Measurements from ENCODE around the gene WWOX.

WWOX gene

DNA sequence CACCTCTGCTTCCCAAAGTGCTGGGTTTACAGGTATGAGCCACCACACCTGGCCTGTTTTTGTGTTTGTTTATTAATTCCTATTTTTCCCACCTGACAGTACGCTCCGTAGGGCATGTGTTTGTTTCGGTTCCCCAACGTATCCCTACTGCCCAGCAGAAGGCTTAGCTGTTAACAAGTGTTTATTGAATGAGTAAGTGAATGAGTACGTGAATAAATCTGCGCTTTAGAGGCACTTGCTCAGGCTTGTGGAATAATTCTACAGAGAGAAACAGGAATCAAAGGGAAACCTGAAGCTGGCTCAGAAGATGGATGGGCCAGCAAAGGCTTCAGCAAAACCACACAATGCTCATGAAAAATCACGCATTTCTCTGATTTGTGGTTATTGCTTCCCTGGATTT is 853.2 kb downstream of the WWOX start:
- H3K36me3 ChIP-seq (ENCODE audit: control insufficient read depth, insufficient read depth, low read length) = no peaks in the 10 kb centered on the region
- TF ChIP-seq, protein P1, sequence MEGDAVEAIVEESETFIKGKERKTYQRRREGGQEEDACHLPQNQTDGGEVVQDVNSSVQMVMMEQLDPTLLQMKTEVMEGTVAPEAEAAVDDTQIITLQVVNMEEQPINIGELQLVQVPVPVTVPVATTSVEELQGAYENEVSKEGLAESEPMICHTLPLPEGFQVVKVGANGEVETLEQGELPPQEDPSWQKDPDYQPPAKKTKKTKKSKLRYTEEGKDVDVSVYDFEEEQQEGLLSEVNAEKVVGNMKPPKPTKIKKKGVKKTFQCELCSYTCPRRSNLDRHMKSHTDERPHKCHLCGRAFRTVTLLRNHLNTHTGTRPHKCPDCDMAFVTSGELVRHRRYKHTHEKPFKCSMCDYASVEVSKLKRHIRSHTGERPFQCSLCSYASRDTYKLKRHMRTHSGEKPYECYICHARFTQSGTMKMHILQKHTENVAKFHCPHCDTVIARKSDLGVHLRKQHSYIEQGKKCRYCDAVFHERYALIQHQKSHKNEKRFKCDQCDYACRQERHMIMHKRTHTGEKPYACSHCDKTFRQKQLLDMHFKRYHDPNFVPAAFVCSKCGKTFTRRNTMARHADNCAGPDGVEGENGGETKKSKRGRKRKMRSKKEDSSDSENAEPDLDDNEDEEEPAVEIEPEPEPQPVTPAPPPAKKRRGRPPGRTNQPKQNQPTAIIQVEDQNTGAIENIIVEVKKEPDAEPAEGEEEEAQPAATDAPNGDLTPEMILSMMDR (IDR thresholded peaks at IDR 0.05; ENCODE audit: insufficient read depth, low read length, poor library complexity, severe bottlenecking) = no peak
- no peak overlapping the region for H3K4me3 ChIP-seq (replicated peaks; ENCODE audit: low read depth, low read length)
- DNase-seq (ENCODE audit: extremely low read depth, insufficient read length) = no peak
- no peaks in the 10 kb centered on the region; the same call in 1 of the 2 replicates for H3K27me3 ChIP-seq (replicated peaks; ENCODE audit: control insufficient read depth, insufficient read depth, low read length)

DNA sequence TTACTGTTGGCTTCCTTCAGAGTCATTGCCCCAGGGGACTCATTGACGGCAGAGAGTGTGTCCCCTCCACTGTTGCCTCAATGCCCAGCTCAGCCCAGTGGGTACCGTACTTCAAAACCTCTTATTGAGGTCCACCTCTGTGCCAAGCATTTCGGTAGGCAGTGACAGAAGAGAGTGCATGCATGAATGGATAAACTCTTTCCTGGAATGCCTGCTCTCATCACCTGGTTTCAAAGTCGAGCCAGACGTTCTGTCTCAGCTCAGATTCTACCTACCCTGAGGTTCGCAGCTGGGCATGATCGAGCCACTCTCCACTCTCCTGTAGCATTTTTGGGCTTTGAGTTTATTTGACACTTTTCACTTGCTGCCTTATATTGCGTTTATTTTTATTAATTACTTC is 854.1 kb downstream of the WWOX start:
- no peak for DNase-seq (ENCODE audit: extremely low read depth, insufficient read length)
- H3K4me3 ChIP-seq (replicated peaks; ENCODE audit: low read depth, low read length) = no peak overlapping the region
- TF ChIP-seq, protein P1 (IDR thresholded peaks at IDR 0.05; ENCODE audit: insufficient read depth, low read length, poor library complexity, severe bottlenecking) = no peak
- H3K36me3 ChIP-seq (ENCODE audit: control insufficient read depth, insufficient read depth, low read length) = no peaks in the 10 kb centered on the region
- H3K27me3 ChIP-seq (replicated peaks; ENCODE audit: control insufficient read depth, insufficient read depth, low read length) = no peaks in the 10 kb centered on the region; the same call in 1 of the 2 replicates

DNA sequence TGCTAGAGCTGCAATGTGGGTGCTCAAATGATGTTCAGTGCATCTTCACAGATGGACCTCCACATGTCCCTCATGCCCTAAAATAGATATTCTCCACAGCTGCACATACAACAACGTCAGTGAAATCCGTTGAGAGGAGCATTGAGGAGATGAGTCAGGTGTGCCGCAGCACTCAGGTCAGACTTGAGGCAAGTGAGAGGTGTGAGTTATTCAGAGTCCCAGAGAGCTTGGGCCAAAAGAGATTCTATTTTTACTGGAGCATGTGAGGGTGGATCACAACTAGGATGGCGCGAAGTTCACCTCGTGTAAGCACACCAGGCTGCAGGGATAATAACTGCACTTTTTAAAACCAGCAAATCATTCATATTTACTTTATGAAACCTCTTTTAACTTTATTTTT is 855.8 kb downstream of the WWOX start:
- H3K4me3 ChIP-seq (replicated peaks; ENCODE audit: low read depth, low read length) = no peak overlapping the region
- no peak for DNase-seq (ENCODE audit: extremely low read depth, insufficient read length)
- TF ChIP-seq, protein P1 (IDR thresholded peaks at IDR 0.05; ENCODE audit: insufficient read depth, low read length, poor library complexity, severe bottlenecking) = no peak

DNA sequence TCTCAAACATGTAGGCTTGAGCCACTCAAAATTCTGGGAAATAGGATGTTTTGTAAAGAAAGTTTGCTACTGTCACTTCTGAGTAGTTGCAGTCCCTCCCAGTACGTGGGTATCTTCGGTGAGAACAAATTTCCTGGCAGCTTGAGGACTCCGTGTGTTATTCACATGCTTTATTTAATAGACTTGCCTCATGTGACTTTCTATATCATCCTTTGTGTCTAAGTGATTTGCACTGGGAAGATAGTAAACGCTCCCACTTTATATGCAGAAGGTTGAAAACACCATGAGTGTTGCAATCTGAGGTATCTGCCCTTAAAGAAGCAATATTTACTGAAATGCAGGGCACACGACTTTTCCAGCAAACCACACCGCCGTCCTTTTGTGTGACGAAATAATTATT is 857.4 kb downstream of the WWOX start:
- Histone ChIP-seq H3K4me3 (replicated peaks; ENCODE audit: low read depth, low read length) (no peak overlapping the region), H3K36me3 (ENCODE audit: control insufficient read depth, insufficient read depth, low read length) (no peaks in the 10 kb centered on the region), H3K27me3 (replicated peaks; ENCODE audit: control insufficient read depth, insufficient read depth, low read length) (no peaks in the 10 kb centered on the region; the same call in 1 of the 2 replicates)
- TF ChIP-seq, protein P1 (IDR thresholded peaks at IDR 0.05; ENCODE audit: insufficient read depth, low read length, poor library complexity, severe bottlenecking) = no peak
- no peak for DNase-seq (ENCODE audit: extremely low read depth, insufficient read length)

More for the DNA sequence above, 855.8 kb downstream of the WWOX start:
- H3K27me3 ChIP-seq (replicated peaks; ENCODE audit: control insufficient read depth, insufficient read depth, low read length) = no peaks in the 10 kb centered on the region; the same call in 1 of the 2 replicates
- H3K36me3 ChIP-seq (ENCODE audit: control insufficient read depth, insufficient read depth, low read length) = no peaks in the 10 kb centered on the region

DNA sequence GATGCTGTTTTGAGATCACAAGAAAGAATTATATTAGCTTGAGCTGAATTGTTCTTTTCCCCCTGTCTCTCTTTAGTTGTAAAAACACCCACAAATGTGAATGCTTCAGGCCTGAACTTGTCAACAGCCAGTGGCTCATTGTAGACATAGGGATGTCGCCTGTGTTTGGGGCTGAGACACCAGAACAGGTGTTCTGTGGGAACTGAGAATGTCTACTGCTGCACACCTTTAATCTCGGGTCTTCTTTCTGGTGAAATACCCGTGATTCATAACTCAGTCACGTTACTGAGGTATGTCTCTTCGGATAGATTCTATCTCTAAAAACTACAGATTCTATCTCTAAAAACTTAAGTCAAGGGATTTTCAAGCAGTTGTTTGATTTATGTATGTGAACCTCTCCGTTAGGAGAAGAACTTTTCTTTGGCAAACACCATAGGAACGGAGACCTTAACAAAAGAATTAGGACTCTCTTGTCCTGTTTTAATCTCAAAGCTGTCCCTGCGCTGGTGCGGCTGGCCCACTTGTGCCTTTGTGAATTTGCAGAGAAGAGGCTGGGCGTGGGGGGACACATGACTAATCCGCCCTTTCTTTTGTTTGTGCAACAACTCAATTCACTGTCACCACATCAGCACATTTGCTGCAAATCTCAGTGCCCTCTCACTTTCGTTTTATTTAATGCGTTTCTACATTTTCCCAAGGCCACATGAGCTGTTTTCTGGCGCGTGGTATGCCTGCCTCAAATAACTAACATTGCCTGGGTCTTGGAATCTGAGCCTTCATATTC is 858.1 kb downstream of the WWOX start:
- Histone ChIP-seq H3K27me3 (replicated peaks; ENCODE audit: control insufficient read depth, insufficient read depth, low read length) (no peaks in the 10 kb centered on the region), H3K4me3 (replicated peaks; ENCODE audit: low read depth, low read length) (no peak overlapping the region), H3K36me3 (ENCODE audit: control insufficient read depth, insufficient read depth, low read length) (no peaks in the 10 kb centered on the region)
- TF ChIP-seq, protein P1 (IDR thresholded peaks at IDR 0.05; ENCODE audit: insufficient read depth, low read length, poor library complexity, severe bottlenecking) = no peak
- no peak for DNase-seq (ENCODE audit: extremely low read depth, insufficient read length)
